Right lobe of liver (tissue), 6 donors: ENCODE measurements around the gene FBXL14. TPM values are rescaled to one million over a fixed set of nuclear protein-coding genes. Genes with fewer than 3 reads are reported as not detected.

ENCODE experiments used
- ATAC-seq, 4 donors: fragments of 200-7000 bp; cut with Tn5 transposase; one replicate each; pipeline ENCODE4 v1.9.1; 2020; ENCODE audit warnings: mild to moderate bottlenecking in 4 of 4, moderate library complexity in 4 of 4
- DNase-seq, 3 donors: peaks; one replicate each; pipeline ENCODE4 v3.0.0-alpha.2; 2020
- H3K27ac ChIP-seq, 3 donors: fragments of 200-600 bp; one replicate each; pipeline ENCODE4 v1.8.0; 2022
- H3K27me3 ChIP-seq, 2 donors: fragments of 200-600 bp; one replicate each; pipeline ENCODE4 v1.8.0; 2022
- H3K36me3 ChIP-seq, 4 donors: fragments of 200-600 bp; sonication (generic) in 1 of 4; one replicate each; pipeline versions ENCODE4 v1.5.1 to v1.8.0; 2017 to 2022; ENCODE audit warnings: control low read depth in 1 of 4
- H3K4me1 ChIP-seq, 4 donors: fragments of 200-600 bp; sonication (generic) in 1 of 4; one replicate each; pipeline versions ENCODE4 v1.5.1 to v1.8.0; 2017 to 2022; ENCODE audit warnings: control low read depth in 1 of 4
- H3K4me3 ChIP-seq, 3 donors: fragments of 200-600 bp; one replicate each; pipeline ENCODE4 v1.8.0; 2022
- H3K9me3 ChIP-seq, 4 donors: fragments of 200-600 bp; sonication (generic) in 1 of 4; one replicate each; pipeline versions ENCODE4 v1.5.1 to v1.8.0; 2017 to 2022; ENCODE audit warnings: control low read depth in 1 of 4
- CTCF ChIP-seq, 4 donors: fragments of 200-600 bp in 3 of 4; fragments of 450-650 bp in 1 of 4; IDR thresholded peaks; one replicate each; pipeline versions ENCODE4 v1.5.1 to v1.8.0; 2016 to 2022; ENCODE audit warnings: antibody characterized with exemption in 4 of 4, mild to moderate bottlenecking in 2 of 4
- POLR2A ChIP-seq: fragments of 450-650 bp; IDR thresholded peaks from one replicate; pipeline ENCODE4 v1.6.1; 2017; ENCODE audit warnings: antibody characterized with exemption, mild to moderate bottlenecking
- WGBS: methylation state at CpG from one replicate; pipeline ENCODE4 v1.1.6; 2018; ENCODE audit warnings: low coverage, low lambda C conversion rate; ENCODE audit not compliant: insufficient coverage; ENCODE audit errors: missing lambda C conversion rate; 5-methylcytosine and 5-hydroxymethylcytosine counted together
- intact Hi-C, 2 donors: fragments of 100-400 bp; cut with DNase I; formaldehyde crosslinking; loops; one replicate each; pipeline versions ENCODE4 v1.11.2 to v1.14.1; 2022
- total RNA-seq, 6 experiments: library from RNA; depleted of rRNA in 2 of 6; stranded (reverse); fragments of >200 nt in 2 of 6; fragmentation: NEBNext Ultra II Directional in 3 of 6; extraction: Animal tissue kit (Norgen Biotek cat#: 25700) in 3 of 6; gene quantifications; one replicate each; pipeline versions ENCODE4 v1.1.0 to v1.2.4, GENCODE V29; 2016 to 2023
- donor health status: DM: no; HTN: yes; CAD: no.
- donor health status: DM: no; HTN: no; CAD: no.
- donor health status: DM: no; HTN: no; CAD: no.
- donor health status: DM: no; HTN: yes; CAD: no.
- donor health status: DM: no; HTN: yes; CAD: no.

Gene FBXL14
- total RNA-seq, 6 experiments from 2014 or later, result 4.7 to 6.8 (median 5.4) TPM

- no peak for DNase-seq
- Histone ChIP-seq H3K27ac (no peak overlapping the region), H3K36me3 (no peaks in the 10 kb centered on the region), H3K9me3 (no peaks in the 10 kb centered on the region), H3K27me3 (no peaks in the 10 kb centered on the region), H3K4me1 (no peaks in the 10 kb centered on the region), H3K4me3 (no peak overlapping the region)
- WGBS, result 52% methylated on average over 10 of the region's 14 CpGs
- TF ChIP-seq CTCF (IDR thresholded peaks at IDR 0.05), result no peak
- no peak for TF ChIP-seq POLR2A
- ATAC-seq, result peak in 1 of 4 donors; percentile 17
- intact Hi-C loops, result no loop called here
These were observed 40.1 kb downstream of the FBXL14 start for GRCh38 chr12:1553987-1554982.

GRCh38 chr12:1553536-1553935 is 40.8 kb downstream of the FBXL14 start:
- H3K27ac ChIP-seq, result no peak overlapping the region
- no peaks in the 10 kb centered on the region for H3K9me3 ChIP-seq
- TF ChIP-seq CTCF (IDR thresholded peaks at IDR 0.05), result no peak
- TF ChIP-seq POLR2A, result no peak
- ATAC-seq, result no peak
- no peaks in the 10 kb centered on the region for H3K36me3 ChIP-seq
- 73% methylated on average over 12 of the region's 14 CpGs for WGBS
- H3K27me3 ChIP-seq, result no peaks in the 10 kb centered on the region
- H3K4me3 ChIP-seq, result no peak overlapping the region
- intact Hi-C loops, result no loop called here
- H3K4me1 ChIP-seq, result no peaks in the 10 kb centered on the region
- no peak for DNase-seq

GRCh38 chr12:1552911-1553491 is 41.4 kb downstream of the FBXL14 start:
- no peak for DNase-seq
- H3K9me3 ChIP-seq, result no peaks in the 10 kb centered on the region
- H3K4me3 ChIP-seq, result no peak overlapping the region
- no peaks in the 10 kb centered on the region for H3K36me3 ChIP-seq
- intact Hi-C loops, result no loop called here
- 62% methylated on average over 9 of the region's 12 CpGs for WGBS
- H3K27me3 ChIP-seq, result no peaks in the 10 kb centered on the region
- H3K27ac ChIP-seq, result no peak overlapping the region
- peak in 1 of 4 donors; percentile 53 for ATAC-seq
- no peaks in the 10 kb centered on the region for H3K4me1 ChIP-seq
- TF ChIP-seq POLR2A (no peak), CTCF (IDR thresholded peaks at IDR 0.05) (no peak)

- TF ChIP-seq POLR2A (no peak), CTCF (IDR thresholded peaks at IDR 0.05) (no peak)
- intact Hi-C loops, result no loop called here
- ATAC-seq, result no peak
- Histone ChIP-seq H3K9me3 (no peaks in the 10 kb centered on the region), H3K36me3 (no peaks in the 10 kb centered on the region), H3K27ac (no peak overlapping the region), H3K27me3 (no peaks in the 10 kb centered on the region), H3K4me3 (no peak overlapping the region), H3K4me1 (no peaks in the 10 kb centered on the region)
- DNase-seq, result no peak
- WGBS, result 86% methylated on average over 2 of the region's 2 CpGs
These were observed 42.2 kb downstream of the FBXL14 start for GRCh38 chr12:1552171-1552570.
